ENCODE measurements around the gene DTX1.

DNA sequence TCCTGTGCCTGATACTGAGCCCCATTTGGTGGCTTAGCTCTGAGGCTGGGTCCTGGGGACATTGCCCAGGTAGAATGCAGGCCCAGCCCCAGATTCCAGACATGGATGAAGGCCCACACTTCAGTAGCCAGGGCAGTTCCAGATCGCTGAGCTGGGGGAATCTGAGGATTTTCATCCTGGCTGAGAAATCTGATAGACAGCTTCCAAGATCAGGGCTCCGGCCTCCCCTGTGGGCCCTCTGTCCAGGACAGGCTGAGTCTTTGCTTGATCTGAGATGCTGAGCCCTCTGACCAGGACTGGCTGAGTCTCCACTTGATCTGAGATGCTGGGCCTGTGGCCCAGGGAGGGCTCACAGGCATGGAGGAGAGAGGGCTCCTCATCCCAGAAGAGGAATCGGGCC lies 82.3 kb downstream of the DTX1 start:
- TF ChIP-seq ZBTB49 (CRISPR knock-in tag; IDR thresholded peaks at IDR 0.05; ENCODE audit: borderline replicate concordance) = no peak
- TF ChIP-seq ZNF776 (CRISPR knock-in tag; IDR thresholded peaks at IDR 0.05) = no peak
- no peak for TF ChIP-seq HOXA7 (CRISPR knock-in tag; IDR thresholded peaks at IDR 0.05)
- TF ChIP-seq YY1 (IDR thresholded peaks at IDR 0.05; ENCODE audit: insufficient read depth, insufficient replicate concordance, low read depth, low read length) = no peak
- TF ChIP-seq TGIF2 (CRISPR knock-in tag; IDR thresholded peaks at IDR 0.05) = no peak
- TF ChIP-seq BHLHE40 (IDR thresholded peaks at IDR 0.05; ENCODE audit: low read length) = no peak
- TF ChIP-seq ZNF772 (CRISPR knock-in tag; IDR thresholded peaks at IDR 0.05) = no peak

Measured in HepG2 (cell line).